Activated naive CD4-positive, alpha-beta T cell treated with anti-CD3 and anti-CD28 coated beads, Interleukin-2, amount 50 U/mL, for 16 hours (primary cell): ENCODE data around the gene EHF.

ENCODE experiments used
- DNase-seq: peaks from one replicate; pipeline ENCODE4 v3.0.0-alpha.2; 2020

EHF gene

DNA sequence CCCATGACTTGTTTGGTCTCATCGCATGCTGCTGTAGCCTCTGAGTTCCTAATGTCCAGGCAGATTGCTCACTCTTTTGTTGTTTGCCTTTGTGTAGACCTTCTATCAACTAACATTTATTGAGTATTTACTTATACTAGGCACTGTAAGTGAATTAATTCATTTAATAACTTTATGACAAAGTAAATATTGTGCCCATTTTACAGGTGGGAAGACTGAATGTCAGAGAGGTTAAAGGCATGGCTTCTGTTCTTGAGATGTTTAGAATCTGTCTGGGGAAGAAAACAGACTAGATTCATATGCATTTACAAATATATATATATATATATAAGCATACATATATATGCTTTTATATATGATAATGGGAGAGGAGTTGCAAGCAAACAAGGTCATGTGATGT lies 27.1 kb downstream of the EHF start:
- DNase-seq: no peak

DNA sequence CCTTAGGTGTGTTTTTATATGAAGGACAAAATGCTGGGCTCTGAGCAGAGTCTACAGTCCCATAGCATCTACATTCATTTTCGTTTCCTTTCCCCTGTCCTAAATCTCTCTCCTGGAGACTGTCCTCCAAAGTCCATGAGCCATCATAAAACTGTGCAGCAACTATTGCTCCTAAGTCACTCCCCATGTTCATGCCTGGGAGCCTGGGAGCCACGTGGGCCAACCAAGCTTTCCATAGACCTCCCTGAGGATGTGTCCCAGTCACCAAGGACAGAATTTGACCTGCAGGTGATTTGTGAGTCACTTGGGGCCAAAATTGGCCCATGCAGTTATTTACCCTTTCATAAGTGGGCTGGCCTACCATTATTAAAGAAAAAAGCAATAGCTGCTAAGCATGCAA lies 28.7 kb downstream of the EHF start:
- no peak for DNase-seq

DNA sequence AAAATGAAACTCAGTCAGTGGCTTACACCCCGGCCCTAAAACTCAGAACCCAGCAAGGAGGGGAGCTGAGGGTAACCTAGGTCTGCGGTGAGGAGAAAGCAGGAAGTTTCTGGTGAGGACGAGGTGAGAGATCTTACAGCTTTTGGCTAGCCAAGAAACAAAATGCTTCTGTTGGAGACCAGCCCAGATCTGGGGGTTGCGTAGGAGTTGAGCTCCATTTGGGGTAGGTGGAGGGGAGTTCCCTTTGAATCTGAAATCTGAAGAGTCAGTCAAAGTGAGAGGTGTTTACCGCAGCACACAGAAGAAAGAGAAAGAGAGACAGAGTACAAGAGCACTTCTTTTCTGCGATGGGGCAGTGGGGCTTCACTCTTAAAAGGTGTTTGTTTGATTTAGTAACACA lies 29.6 kb downstream of the EHF start:
- DNase-seq: peak; percentile 78

DNA sequence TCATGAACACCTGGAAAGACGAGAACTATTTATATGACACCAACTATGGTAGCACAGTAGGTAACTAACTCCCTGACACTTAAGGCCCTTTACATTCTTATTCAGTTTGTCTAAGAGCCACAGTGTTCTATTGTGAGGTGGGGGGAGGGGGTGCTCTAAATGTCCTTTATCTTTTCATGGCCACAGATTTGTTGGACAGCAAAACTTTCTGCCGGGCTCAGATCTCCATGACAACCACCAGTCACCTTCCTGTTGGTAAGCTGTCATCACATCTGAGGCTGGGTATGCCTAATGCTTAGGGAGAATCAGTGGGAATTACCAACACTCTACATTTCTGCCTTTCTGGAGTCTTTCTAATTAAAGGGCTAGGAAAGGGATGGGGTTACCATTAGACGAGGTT lies 30.7 kb downstream of the EHF start:
- no peak for DNase-seq

DNA sequence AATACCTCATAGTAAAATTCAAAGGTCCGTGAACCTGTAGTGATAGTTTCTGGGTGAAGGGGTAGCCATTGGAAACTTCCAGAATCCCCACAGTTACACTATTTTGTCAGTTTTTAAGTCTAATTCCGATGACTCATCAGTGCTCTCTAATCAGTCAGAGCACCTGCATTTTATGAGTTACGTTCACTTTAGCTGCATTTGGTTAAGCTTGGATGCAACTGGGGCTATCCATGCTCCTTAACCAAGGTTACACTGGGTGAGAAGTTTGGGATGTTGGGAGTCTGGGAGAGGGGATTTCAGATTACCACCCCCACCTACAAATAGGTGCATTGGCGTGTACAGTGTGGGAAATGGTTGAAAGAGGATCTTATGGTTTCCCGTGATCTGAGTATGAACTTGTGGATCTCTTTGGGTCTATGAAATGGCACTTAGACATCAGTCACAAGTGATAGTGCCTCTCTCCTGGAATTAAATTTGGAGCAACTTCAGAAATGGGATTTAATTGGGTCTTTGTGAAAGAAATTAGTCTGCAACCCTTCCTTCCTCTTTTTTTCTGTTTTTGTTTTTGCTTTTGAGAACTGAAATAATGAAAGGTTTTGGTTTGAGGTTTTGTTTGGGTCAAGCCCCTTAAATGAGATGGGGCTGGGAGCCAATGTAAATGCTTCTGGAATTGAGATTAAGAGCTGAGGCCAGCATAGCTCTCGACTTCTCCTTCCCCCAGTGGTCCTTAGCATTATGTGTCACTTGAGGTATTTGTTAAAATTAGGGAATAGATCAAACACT lies 31.5 kb downstream of the EHF start:
- no peak for DNase-seq

DNA sequence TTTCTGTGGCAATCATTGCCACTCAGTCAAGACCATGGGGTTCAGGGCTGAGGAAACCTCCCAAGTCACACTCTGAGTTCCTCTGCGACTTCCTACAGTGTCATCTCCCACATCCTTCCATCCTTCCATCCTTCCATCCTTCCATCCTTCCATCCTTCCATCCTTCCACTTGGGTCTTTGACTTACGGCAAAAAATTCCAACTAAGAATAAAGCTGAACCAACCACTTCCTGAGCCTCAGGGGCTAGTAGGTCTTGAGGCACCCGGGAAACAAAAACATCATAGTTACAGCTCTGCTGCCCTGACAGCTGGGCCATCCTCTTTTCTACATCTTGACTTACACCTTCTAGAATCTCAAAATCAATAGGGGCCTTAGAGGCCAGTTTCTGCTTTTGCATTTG lies 32.1 kb downstream of the EHF start:
- no peak for DNase-seq

DNA sequence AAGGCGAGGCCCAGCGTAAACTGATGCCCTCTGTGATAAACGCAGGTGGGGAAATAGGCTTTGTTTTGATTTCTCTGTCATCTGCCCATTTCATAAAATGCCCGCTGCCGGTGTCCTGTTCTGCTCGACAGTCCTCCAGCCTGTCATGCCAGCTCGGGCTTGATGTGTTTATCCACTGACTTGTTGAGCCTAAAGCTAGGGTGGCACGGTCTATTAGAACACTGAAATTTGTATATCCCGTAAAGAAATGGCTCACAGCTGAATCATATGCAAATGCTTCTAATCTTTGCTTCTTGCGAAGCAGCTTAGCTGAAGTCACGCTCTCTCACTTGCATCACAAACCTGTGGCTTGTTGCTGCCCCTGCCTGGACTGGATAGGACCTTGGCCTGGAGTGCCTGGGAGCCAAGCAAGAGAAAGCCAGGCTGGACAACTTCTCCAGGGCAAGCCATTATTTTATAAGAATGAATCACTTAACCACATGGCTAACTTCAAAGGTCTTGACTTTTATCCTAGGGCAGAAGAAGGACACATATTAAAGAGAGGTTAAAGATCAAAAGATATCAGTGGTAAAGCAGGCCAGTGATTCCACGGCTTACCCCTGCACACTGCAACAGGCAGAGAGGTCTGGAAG lies 33.1 kb downstream of the EHF start:
- DNase-seq: no peak

DNA sequence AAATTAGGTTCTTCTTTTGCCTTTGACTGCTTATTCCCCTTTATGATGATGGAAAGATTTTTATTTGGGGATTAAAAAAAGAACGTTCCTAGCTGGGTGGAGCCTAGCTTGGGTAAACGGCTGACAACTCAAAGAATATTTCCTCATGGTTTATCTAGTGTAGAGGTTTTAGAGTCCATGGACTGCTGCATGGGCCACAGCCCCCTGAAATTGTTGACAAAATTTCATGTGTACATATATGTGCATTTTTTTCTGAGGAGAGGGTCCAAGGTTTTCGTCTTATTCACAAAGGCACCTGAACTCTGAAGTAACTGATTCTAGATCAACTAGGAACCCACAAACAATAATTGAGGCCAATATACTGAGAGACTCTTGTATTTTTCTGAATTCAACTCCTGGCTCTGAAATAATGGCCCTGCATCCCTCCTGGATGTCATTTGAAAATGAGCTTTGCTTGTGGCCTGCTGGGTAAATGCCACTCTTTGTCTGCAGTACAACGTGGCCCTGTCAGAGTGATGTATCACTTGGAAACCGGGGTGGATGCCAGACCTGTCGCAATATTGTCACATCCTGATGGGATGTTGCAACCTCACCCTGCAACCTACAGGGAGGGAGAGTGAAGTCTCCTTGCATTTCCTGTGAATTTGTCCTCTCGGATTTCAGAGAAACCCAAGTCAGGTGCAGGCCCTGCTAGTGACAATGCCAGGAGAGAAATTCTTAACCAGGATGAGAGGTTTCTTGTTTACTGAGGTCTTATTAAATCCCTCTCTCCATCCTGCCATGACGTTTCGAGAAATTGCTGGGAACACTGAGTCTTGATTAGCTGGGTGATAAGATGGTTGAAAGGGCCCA lies 33.8 kb downstream of the EHF start:
- DNase-seq: no peak

DNA sequence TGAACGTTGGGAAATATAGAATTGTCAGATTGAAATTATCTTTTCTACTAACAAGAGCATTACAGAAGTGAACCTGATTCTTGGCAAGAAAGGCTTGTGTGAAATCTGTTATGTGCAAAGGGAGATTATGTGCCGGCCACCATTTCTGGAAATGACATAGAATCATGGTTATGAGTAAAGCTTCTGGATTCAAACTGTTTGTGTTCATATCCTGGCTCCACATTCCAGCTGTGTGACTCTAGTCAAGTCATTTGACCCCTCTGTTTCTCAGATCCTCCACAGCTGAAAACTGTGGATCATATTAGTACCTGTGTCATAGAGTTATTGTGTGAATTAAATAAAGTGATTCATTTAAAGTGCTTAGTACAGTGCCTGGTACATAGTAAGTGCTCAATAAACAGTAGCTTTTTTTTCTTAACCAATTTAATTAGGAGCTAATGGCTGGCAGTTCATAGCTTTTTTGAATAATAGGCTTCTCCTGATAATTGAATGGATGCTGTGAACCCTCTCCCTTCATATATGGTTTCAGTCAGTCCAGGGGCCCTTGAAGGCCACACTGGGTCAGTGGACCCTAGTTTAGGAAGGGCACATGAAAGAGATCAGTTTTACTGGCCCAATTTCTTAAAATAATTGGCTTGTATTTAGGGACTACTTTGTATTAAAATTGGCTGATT lies 34.6 kb downstream of the EHF start:
- no peak for DNase-seq

DNA sequence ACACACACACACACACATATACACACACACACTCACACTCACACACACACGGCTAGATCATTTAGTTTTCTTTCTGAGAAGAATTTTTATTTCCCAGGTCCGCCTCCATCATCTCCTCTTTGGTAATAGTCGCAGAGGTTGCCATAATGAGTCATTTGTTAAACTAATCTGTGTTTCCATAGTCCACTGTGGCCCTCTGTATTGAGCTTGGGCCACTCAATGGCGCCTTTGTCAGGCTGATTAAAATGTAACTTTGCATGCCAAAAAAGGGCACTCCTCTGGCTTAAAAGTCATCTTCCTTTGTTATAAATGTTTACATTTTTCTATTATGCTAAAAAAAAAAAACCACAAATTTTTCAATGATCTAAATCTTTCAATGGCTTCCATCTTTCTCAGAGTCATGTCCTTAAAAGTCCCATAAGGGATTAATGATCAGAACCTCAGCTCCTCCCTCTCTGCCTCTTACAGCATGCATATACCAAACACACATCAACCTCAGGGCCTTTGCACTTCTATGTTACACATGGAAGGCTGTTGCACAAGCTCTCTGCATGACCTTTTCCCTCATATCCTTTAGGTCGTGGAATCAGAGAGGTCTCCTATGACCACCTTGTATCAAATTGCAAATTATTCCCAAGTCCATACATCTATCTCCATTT lies 35.3 kb downstream of the EHF start:
- no peak for DNase-seq

DNA sequence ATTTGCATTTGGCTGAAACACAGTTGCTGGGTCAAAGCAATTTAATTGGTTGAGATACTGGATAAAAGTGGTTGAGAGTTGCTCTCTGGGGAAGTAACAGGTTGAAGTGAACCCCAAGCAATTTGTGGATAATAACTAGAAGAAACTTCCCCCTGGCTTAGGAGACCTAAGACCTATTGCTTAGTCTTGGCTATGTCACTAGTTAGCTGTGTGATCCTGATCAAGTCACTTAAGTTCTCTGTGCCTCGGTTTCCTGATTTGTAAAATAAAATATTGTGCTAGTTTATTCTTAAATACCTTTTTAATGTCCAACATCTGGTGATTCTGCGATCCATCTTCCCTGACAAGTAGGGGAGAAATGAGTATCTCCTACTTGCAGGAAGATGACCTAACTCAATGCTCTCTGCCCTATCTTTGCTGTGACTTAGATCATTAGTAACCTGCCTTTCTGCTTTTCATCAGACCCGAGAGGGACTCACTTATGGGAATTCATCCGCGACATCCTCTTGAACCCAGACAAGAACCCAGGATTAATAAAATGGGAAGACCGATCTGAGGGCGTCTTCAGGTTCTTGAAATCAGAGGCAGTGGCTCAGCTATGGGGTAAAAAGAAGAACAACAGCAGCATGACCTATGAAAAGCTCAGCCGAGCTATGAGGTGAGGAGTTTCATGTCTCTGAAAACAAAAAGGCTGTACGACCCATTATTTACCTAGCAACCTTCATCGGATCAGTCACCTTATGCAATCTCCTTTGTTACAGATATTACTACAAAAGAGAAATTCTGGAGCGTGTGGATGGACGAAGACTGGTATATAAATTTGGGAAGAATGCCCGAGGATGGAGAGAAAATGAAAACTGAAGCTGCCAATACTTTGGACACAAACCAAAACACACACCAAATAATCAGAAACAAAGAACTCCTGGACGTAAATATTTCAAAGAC lies 37.5 kb downstream of the EHF start:
- no peak for DNase-seq

DNA sequence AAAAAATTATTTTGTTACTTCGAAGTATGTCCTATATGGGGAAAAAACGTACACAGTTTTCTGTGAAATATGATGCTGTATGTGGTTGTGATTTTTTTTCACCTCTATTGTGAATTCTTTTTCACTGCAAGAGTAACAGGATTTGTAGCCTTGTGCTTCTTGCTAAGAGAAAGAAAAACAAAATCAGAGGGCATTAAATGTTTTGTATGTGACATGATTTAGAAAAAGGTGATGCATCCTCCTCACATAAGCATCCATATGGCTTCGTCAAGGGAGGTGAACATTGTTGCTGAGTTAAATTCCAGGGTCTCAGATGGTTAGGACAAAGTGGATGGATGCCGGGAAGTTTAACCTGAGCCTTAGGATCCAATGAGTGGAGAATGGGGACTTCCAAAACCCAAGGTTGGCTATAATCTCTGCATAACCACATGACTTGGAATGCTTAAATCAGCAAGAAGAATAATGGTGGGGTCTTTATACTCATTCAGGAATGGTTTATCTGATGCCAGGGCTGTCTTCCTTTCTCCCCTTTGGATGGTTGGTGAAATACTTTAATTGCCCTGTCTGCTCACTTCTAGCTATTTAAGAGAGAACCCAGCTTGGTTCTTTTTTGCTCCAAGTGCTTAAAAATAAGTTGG lies 38.3 kb downstream of the EHF start:
- DNase-seq: no peak

DNA sequence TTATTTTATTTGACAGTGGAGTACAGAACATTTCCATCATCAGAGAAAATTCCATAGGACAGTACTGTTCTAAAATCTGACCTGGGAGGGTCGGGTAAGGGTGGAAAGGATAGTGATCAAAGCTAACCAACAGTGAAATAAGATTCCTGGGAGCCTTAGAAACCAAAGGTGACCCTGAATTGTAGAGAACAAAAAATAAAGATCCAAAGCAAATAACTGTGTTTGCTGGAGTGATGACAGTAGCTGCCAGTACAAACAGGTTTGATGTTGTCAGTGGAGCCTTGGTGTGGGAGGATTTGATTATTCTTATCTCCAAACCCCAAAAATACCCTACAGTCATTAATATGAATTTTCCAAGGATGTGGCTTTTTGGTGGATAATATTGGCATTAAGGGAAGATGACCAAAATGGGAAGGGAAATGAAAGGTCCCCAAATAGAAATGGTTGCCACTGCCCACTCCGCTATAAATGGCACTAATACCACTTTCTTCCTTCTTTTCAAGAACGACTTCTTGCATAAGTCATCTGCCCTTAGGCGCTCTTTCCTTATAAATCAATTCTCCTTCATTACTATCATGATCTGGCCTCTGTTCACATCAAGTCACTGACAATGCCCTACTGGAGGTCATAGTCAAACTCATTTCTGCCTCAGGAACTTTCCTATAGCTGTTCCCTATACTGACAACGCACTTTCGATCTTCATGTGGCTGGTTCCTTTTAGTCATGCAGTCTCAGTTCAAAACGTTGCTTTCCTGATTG lies 44.4 kb downstream of the EHF start:
- no peak for DNase-seq

DNA sequence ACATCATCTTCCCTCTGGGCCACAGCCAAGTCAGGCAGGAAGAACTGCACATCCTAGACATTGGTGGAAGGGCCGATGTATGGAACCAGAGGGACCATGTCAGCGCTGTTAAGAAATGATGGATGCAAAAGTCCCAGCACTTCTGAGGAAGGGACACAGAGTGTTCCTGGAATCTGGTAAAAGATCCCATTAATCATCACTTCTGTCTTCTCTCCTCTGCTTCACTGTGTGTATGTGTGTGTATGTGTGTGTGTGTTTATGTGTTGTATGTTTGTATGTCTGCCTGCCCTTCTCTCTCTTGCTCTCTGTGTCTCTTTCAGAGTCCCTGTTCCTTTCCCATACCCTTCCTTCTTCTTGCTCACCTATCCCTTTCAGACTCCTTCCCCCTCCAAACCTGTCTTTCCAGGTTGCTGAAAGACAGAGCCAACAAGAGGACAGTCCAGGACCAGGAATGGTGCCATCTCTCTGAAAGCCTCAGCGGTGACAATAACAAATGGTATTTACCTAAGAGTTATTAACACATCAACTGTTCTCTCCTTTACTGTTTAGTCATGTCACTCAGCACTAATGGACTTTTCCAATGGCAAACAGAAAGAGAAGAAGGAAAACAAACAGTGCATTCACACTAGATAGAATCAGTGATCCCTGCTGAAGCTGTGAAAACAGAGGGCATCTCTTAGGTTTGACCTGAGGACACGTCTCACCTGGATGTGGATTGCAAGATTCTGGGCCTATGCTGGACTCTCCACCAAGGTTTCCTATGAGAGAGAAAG lies 47.1 kb downstream of the EHF start:
- DNase-seq: no peak

DNA sequence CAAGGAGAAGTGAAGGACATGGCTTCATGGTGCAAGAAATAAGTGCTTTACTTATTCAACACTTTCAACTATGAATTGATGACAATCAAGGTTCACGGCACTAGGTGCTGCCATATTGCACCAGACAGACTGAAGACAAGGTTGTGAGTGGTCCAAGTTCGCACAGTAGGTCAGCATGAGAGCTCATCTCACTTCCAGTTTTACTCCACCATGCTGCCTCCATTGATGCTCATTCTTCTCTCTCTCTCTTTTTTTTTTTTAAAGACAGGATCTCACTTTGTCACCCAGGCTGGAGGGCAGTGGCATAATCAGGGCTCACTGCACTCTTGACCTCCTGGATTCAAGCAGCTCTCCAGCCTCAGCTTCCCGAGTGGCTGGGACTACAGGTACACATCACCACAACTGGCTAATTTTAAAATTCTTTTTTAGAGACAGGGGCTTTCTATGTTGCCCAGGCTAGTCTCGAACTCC lies 47.7 kb downstream of the EHF start:
- DNase-seq: no peak

DNA sequence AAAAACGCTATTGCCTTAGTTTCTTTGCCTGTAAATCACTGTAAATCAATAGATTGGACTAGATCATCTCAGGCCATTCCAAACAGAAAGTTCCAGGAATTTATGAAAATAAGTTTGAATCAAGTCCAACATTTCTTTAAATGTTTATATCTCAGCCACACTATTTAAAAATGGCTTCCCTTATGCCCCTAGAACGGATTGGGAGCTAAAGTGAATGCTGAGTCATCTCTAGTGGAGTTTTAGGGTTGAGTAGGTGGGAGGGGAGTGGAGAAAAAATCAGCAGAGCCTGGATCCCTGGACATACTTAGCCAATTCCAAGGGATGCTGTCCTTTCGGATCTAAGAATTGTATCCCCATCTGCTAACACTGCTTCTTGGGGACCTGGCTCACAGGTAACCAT lies 48.6 kb downstream of the EHF start:
- no peak for DNase-seq

DNA sequence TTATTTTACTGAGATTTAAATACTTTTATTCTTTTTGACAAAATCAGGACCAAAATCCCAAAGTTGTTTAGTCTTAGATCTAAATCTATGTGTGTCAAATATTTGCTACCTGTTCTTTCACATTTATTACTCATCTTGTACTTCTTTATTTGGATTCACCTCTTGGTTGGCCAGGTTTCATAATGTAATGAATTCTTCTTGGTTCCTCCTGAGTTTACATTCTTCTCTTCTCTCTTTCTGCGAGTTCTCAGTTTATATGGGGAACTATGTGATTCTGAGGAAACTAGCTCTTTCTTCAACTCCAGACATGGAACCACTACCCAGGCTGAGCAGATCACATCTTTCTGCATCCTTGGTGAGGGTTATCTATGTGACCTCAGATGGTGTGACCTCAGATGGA lies 50.2 kb downstream of the EHF start:
- no peak for DNase-seq

DNA sequence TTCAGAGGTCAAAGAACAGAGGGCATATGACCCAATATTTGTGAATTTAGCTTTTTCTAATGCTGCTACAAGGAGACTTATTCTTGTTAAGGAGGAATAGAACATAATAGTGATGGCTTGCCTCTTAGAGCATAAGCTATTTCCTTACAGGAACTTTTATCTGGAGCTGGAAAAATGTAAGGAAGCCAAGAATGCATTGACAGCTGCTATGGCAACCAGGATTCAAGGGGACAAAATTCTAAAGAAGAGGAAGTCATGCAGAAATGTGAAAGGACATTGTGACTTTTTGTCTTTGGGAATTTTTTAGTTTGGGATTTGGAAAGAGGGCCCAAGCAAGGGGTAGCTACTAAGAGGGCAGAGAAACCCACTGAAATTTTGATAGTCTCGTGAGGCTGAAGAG lies 51.1 kb downstream of the EHF start:
- no peak for DNase-seq

DNA sequence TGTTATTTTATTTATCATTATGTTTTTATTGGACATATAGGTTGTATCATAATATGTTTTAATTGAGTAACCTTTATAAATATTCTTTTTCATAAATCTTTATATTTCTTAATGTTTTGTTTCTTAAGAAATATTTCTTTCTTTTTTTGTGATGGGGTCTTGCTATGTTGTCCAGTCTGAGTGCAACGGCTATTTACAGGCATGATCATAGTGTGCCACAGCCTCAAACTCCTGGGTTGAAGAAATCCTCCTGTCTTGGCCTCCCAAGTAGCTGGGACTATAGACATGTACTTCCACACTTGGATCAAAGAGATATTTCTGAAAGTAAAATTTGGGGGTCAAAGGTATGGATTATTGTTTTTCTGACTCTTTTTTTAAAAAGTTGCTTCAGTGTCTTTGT lies 53.1 kb downstream of the EHF start:
- no peak for DNase-seq
